SJSA1 (cell line): ENCODE measurements around the gene FN3K. TPM values are rescaled to one million over a fixed set of nuclear protein-coding genes. Genes with fewer than 3 reads are reported as not detected.

ENCODE experiments used
- DNase-seq, 2 experiments: peaks; one replicate each; pipeline ENCODE4 v3.0.0-alpha.2; 2015 to 2020; ENCODE audit warnings: low spot score in 2 of 2, low read depth in 1 of 2
- H3K27ac ChIP-seq: fragments of 250-450 bp; sonication (Bioruptor Pico); 2 replicates; pipeline ENCODE4 v1.5.1; 2020; ENCODE audit warnings: mild to moderate bottlenecking, moderate library complexity
- H3K27me3 ChIP-seq: fragments of 250-450 bp; sonication (Bioruptor Pico); replicated peaks from 2 replicates; pipeline ENCODE4 v1.5.1; 2020; ENCODE audit warnings: mild to moderate bottlenecking, moderate library complexity
- H3K36me3 ChIP-seq: fragments of 250-450 bp; sonication (Bioruptor Pico); 2 replicates; pipeline ENCODE4 v1.5.1; 2020; ENCODE audit warnings: mild to moderate bottlenecking
- H3K4me1 ChIP-seq: fragments of 250-450 bp; sonication (Bioruptor Pico); replicated peaks from 2 replicates; pipeline ENCODE4 v1.6.1; 2021; ENCODE audit warnings: mild to moderate bottlenecking
- H3K4me3 ChIP-seq: fragments of 250-450 bp; sonication (Bioruptor Pico); 2 replicates; pipeline ENCODE4 v1.5.1; 2020; ENCODE audit warnings: mild to moderate bottlenecking
- H3K9me3 ChIP-seq: fragments of 250-450 bp; sonication (Bioruptor Pico); replicated peaks from 2 replicates; pipeline ENCODE4 v1.5.1; 2020; ENCODE audit warnings: mild to moderate bottlenecking
- total RNA-seq: library from RNA; depleted of rRNA; stranded (reverse); fragments of >200 nt; shearing (Covaris generic); gene quantifications from 2 replicates; pipeline ENCODE4 v1.2.3, GENCODE V29; 2014; rRNA removed

Gene FN3K
- 0.13 TPM in 1 of 2 replicates, not detected in the other for total RNA-seq

DNA sequence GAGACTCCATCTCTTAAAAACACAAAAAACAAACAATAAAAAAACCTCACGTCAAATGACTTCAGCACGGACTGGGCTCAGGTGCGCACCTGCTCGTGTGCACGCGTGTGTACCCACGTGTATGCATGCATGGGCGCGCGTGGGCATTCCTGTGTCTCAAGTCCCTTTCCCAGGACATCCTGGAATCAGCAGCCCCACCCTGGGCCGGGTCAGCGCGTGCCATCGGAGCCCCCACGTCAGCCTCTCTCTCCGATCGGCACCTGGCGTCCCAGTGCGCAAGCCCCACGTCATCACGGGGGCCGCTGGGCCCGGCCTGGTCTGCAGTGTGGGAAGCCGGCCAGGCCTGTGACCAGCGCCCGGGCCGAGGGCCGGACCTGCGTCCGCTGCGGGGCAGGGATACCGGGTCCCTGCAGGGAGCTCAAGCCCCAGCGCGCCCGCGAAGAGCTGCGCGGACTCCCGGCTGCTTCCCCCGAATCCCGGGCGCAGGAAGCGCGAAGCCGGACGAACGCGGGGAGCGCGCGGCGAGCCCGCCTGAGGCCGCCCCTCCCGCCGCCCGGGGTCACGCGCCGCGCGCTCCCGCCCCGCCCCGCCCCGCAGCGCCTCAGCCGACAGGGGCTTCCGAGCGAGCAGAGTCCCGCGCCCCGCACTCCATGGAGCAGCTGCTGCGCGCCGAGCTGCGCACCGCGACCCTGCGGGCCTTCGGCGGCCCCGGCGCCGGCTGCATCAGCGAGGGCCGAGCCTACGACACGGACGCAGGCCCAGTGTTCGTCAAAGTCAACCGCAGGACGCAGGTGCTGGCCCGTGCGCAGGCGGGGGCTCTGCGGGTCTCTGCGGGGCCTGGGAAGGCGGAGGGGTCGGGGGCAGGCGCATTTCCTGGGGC lies at the start of gene FN3K:
Gene FN3K, plus strand, starts transcription at position 629 of the 880 bp plus-strand sequence. Its CDS starts 22 bp downstream, at position 651.
- H3K4me3 ChIP-seq: peak within 1 kb of the TSS; percentile 47
- H3K27ac ChIP-seq: no peak within 1 kb of the TSS
- H3K4me1 ChIP-seq: peaks cover 6% of the 10 kb centered on the region
- peaks cover 39% of the 10 kb centered on the region for H3K36me3 ChIP-seq
- H3K27me3 ChIP-seq: no peaks in the 10 kb centered on the region
- DNase-seq: peak in 1 of 2 experiments; percentile 58
- peaks cover 25% of the 10 kb centered on the region for H3K9me3 ChIP-seq

- Histone ChIP-seq H3K27me3 (no peaks in the 10 kb centered on the region), H3K4me1 (no peaks in the 10 kb centered on the region), H3K27ac (no peak overlapping the region), H3K9me3 (peaks cover 4% of the 10 kb centered on the region; the same call in 1 of the 2 replicates), H3K4me3 (no peak overlapping the region), H3K36me3 (no peaks in the 10 kb centered on the region)
- no peak for DNase-seq
Observed at GRCh38 chr17:82686366-82687324, 48.8 kb upstream of the FN3K start.

- no peaks in the 10 kb centered on the region for H3K27me3 ChIP-seq
- no peaks in the 10 kb centered on the region for H3K9me3 ChIP-seq
- no peaks in the 10 kb centered on the region for H3K4me1 ChIP-seq
- H3K4me3 ChIP-seq: no peak overlapping the region
- no peak overlapping the region for H3K27ac ChIP-seq
- no peak for DNase-seq
- no peaks in the 10 kb centered on the region for H3K36me3 ChIP-seq
Observed at GRCh38 chr17:82687375-82687861, 48.0 kb upstream of the FN3K start.

- no peaks in the 10 kb centered on the region for H3K4me1 ChIP-seq
- H3K36me3 ChIP-seq: no peaks in the 10 kb centered on the region
- no peak overlapping the region for H3K4me3 ChIP-seq
- no peaks in the 10 kb centered on the region for H3K9me3 ChIP-seq
- DNase-seq: no peak
- no peaks in the 10 kb centered on the region for H3K27me3 ChIP-seq
- H3K27ac ChIP-seq: no peak overlapping the region
Observed at GRCh38 chr17:82687871-82688270, 47.5 kb upstream of the FN3K start.

DNA sequence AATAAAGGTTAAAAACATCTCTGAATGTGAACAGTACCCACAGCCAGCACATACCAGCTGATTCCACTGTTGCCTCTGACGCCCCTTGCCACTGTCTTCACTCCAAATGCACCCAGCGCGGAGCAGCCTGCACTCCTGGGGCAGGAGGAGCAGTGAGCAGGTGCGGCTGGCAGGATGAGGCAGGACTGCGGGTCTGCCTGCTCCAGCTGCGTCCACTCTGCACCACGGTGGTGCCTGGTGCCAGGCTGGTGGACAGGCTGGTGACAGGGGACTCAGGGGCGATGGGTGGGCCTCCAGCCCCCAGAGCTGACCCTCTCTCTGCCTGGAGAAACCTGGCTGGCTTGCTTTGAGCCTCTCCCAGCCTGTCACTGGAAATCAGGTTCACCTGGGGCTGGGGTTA lies 46.3 kb upstream of the FN3K start:
- H3K36me3 ChIP-seq: no peaks in the 10 kb centered on the region
- H3K4me3 ChIP-seq: no peak overlapping the region
- no peaks in the 10 kb centered on the region for H3K4me1 ChIP-seq
- no peak for DNase-seq
- peaks cover under 1% of the 10 kb centered on the region; the same call in 1 of the 2 replicates for H3K9me3 ChIP-seq
- H3K27me3 ChIP-seq: no peaks in the 10 kb centered on the region
- H3K27ac ChIP-seq: no peak overlapping the region

DNA sequence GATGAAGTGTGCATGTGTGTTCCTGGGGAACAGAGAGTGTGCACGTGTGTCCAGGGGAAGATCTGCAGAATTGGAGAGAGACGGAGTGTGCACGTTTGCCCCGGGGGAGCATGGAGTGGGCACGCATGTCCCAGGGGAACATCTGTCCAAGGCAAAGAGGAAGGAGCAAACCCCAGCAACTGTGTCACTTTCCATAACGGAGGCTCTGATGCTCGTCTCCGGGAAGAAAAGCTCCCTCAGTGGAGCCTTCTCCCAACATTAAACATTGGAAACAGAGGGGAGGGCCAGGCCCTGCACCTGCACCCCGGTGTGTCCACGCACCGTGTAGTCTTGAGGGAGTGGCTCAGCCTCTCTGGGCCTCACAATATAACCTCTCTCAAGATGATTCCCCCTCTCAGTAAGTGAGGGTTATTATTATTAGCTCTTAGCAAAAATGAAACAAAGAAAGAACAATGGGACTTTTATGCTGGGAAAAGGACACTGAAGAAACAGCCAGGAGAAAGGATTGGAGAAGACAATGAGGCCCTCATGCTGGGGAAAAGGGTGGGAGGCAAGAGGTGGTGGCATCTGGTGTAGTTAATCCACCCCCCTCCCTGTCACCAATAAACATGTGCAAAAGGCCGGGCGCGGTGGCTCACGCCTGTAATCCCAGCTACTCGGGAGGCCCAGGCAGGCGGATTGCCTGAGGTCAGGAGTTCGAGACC lies 44.5 kb upstream of the FN3K start:
- H3K9me3 ChIP-seq: peaks cover 10% of the 10 kb centered on the region
- DNase-seq: no peak
- H3K4me3 ChIP-seq: no peak overlapping the region
- 0 out of 2 replicates have a peak, but pooled peaks cover 2% of the 10 kb centered on the region for H3K36me3 ChIP-seq
- H3K27ac ChIP-seq: no peak overlapping the region
- H3K27me3 ChIP-seq: no peaks in the 10 kb centered on the region
- no peaks in the 10 kb centered on the region for H3K4me1 ChIP-seq

DNA sequence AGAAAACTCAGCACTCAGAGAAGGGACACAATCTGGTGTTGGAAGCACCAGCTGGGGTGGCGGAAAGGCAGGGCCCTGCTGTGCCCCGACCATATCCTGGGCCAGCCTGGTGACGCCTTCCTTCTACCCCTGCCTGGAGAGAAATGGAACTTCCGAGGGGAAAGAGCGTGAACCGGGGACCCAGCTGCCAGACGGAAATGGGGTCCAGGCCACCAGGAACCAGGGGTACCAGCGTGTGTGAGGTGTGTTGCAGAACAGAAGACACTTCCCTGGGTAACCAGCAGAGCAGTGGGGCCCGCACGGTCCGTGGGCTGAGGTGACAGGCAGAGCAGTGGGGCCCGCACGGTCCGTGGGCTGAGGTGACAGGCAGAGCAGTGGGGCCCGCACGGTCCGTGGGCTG lies 43.7 kb upstream of the FN3K start:
- Histone ChIP-seq H3K27ac (no peak overlapping the region), H3K36me3 (0 out of 2 replicates have a peak, but pooled peaks cover 2% of the 10 kb centered on the region), H3K27me3 (no peaks in the 10 kb centered on the region), H3K9me3 (peaks cover 13% of the 10 kb centered on the region), H3K4me1 (no peaks in the 10 kb centered on the region), H3K4me3 (no peak overlapping the region)
- no peak for DNase-seq

GRCh38 chr17:82692268-82692667 lies 43.1 kb upstream of the FN3K start:
- Histone ChIP-seq H3K36me3 (0 out of 2 replicates have a peak, but pooled peaks cover 2% of the 10 kb centered on the region), H3K4me3 (no peak overlapping the region), H3K27me3 (peaks cover 2% of the 10 kb centered on the region), H3K4me1 (peaks cover 2% of the 10 kb centered on the region), H3K9me3 (peaks cover 15% of the 10 kb centered on the region), H3K27ac (no peak overlapping the region)
- DNase-seq: no peak

DNA sequence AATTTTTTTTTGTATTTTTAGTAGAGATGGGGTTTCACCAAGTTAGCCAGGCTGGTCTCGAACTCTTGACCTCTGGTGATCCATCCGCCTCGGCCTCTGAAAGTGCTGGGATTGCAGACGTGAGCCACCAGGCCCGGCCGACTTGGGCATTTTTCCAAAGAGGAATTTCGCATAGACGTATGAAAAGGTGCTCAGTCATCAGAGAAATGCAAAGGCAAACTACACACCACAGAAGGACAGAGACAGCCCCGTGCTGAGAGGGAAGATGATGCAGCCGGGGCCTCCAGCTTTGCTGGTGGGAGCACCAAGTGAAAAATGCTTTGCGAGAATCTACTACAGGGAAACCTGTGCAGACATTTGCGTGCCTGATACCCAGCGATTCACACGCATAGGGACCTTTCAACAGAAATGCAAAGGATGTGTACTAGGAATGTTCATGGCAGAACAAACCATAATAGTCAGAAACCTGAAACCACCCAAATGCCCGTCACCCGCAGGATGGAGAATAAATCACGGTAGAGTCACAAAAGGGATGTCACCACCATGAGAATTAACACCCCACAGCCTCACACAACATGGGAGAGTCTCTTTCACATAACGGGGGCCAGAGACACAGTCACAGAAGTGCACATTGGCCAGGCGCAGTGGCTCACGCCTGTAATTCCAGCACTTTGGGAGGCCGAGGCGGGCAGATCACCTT lies 42.1 kb upstream of the FN3K start:
- Histone ChIP-seq H3K27me3 (peaks cover 9% of the 10 kb centered on the region), H3K27ac (no peak overlapping the region), H3K4me1 (peaks cover 10% of the 10 kb centered on the region), H3K4me3 (no peak overlapping the region), H3K36me3 (0 out of 2 replicates have a peak, but pooled peaks cover 2% of the 10 kb centered on the region), H3K9me3 (peaks cover 19% of the 10 kb centered on the region)
- no peak for DNase-seq

DNA sequence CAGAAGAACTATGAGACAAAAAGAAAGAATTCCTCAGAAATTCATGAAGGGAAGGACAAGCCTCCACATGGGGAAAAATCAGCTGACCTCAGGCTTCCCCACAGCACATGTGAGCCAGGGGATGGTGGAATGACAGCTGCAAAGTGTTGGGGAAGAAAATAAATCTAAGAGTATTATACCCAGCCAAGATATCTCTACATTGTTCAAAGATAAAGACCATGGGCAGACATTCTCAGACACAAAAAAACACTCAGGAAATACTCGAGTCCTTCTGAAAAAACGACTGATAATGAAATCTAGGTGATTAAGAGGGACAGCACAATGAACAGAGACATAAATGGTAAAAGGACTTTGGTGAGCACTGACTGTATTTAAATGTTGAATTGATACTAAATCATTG lies 40.8 kb upstream of the FN3K start:
- Histone ChIP-seq H3K4me3 (no peak overlapping the region), H3K9me3 (peaks cover 21% of the 10 kb centered on the region)

GRCh38 chr17:82696259-82696658 lies 39.2 kb upstream of the FN3K start:
- peaks cover 9% of the 10 kb centered on the region for H3K27me3 ChIP-seq
- H3K4me3 ChIP-seq: no peak overlapping the region
- no peak for DNase-seq
- peaks cover 21% of the 10 kb centered on the region for H3K9me3 ChIP-seq
- peaks cover 14% of the 10 kb centered on the region for H3K4me1 ChIP-seq
- no peak overlapping the region for H3K27ac ChIP-seq
- H3K36me3 ChIP-seq: 0 out of 2 replicates have a peak, but pooled peaks cover 2% of the 10 kb centered on the region

More for the DNA sequence above, 40.8 kb upstream of the FN3K start:
- peaks cover 14% of the 10 kb centered on the region for H3K4me1 ChIP-seq
- peaks cover 9% of the 10 kb centered on the region for H3K27me3 ChIP-seq
- no peak for DNase-seq
- no peak overlapping the region for H3K27ac ChIP-seq
- H3K36me3 ChIP-seq: 0 out of 2 replicates have a peak, but pooled peaks cover 2% of the 10 kb centered on the region

DNA sequence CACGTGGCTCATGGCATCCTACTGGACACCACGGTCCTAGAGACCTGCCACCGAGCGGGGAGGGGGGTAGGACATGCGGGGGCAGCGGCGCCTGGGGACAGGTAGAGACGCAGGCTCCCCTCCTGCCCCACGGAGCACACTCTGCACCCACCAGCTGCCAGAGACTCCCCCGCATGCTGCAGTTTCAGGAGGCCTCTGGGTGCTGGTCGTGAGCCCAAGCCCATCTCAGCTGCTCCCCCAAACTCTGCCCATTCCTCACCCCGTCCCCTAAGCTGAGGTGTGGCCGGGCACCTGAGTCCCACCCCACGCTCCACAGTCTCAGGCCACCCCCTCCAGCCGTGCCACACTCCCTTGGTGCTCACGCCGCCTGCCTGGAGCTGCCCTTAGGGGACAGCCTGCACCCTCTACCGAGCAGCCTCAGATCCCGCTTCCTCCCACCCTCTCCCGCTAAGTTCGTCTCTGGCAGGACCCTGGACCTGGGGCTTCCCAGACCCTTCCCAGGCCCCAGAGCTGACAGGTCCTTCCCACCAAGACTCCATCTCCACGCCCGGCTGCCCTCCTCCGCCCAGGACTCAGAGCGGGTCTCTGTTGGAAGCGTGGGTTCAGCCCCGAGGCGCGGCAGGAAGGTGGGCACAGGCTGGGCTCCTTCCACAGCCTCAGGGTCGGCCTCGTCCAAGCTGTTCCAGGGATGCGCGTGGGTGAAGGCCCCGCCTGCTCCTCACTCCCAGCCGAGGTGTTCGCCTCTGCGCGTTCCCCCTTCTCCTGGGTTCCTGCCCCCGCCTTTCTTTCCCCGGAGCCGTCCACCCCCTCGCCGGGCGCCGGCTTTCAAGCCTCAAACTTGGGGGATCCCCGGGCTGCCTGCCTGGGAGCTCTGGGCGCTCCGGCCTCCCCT lies 38.3 kb upstream of the FN3K start:
- peaks cover 21% of the 10 kb centered on the region for H3K9me3 ChIP-seq
- H3K27ac ChIP-seq: no peak overlapping the region
- DNase-seq: no peak
- H3K4me3 ChIP-seq: peak overlapping the region; percentile 94
- H3K27me3 ChIP-seq: peaks cover 9% of the 10 kb centered on the region
- H3K36me3 ChIP-seq: 0 out of 2 replicates have a peak, but pooled peaks cover 2% of the 10 kb centered on the region
- peaks cover 14% of the 10 kb centered on the region for H3K4me1 ChIP-seq
